ENCODE data around the gene STAG1.
"Not testable (repeated sequence)": the region's sequence is repeated elsewhere in the genome, so short reads cannot be mapped to it uniquely, and the experiment has no call there.

Gene STAG1

DNA sequence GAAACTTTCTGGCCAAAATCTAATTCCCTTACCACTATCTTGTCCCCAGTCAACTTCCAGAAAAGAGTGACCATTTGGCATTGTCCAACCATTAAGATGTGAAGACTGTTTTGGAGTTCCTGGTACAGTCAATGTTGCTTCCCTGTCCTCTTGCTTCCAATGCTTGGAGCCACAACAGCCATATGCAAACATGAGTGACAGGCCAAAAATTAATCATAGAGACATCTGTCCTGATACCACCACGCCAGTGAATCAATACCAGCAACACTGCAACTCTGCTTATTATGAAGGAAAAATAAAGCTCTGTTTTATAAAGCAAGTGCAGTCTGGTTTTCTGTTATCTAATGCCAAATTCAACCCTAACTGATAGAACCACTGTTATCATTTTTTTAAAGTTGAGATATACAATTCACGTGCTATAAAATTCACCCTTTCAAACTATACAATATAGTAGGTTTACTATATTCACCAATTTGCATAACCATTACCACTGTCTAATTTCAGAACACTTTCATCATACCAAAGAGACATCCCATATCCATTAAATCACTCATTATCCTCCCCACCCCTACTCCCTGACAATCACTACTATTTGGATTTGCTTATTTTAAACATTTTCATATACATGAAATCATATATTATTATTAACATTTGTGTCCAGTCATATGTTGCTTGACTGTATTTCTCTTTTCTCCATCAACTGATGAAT, 76.9 kb downstream of the STAG1 start:
- TF ChIP-seq, protein P1, sequence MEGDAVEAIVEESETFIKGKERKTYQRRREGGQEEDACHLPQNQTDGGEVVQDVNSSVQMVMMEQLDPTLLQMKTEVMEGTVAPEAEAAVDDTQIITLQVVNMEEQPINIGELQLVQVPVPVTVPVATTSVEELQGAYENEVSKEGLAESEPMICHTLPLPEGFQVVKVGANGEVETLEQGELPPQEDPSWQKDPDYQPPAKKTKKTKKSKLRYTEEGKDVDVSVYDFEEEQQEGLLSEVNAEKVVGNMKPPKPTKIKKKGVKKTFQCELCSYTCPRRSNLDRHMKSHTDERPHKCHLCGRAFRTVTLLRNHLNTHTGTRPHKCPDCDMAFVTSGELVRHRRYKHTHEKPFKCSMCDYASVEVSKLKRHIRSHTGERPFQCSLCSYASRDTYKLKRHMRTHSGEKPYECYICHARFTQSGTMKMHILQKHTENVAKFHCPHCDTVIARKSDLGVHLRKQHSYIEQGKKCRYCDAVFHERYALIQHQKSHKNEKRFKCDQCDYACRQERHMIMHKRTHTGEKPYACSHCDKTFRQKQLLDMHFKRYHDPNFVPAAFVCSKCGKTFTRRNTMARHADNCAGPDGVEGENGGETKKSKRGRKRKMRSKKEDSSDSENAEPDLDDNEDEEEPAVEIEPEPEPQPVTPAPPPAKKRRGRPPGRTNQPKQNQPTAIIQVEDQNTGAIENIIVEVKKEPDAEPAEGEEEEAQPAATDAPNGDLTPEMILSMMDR (conservative IDR thresholded peaks at IDR 0.05) = no peak
- H3K27ac ChIP-seq = no peak overlapping the region

DNA sequence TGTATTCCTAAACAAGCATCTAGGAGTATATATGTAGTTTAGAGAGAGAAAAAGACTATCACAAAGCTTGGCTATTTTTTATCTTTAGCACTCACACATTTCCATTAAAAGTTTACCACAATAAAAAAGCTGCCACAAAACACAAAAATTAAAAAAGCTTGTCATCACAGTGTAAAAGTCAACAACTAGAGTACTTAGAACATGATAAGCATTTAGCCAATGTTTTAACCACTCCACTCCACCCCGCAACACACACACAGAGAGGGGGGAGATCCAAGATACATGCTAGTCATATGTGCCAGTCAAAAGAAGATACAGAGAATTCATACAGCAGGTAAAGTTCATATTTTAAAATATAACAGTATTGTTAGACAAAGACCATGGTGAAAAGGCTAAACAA, 79.7 kb downstream of the STAG1 start:
- no peak overlapping the region for H3K27ac ChIP-seq
- TF ChIP-seq, protein P1 (conservative IDR thresholded peaks at IDR 0.05) = no peak

DNA sequence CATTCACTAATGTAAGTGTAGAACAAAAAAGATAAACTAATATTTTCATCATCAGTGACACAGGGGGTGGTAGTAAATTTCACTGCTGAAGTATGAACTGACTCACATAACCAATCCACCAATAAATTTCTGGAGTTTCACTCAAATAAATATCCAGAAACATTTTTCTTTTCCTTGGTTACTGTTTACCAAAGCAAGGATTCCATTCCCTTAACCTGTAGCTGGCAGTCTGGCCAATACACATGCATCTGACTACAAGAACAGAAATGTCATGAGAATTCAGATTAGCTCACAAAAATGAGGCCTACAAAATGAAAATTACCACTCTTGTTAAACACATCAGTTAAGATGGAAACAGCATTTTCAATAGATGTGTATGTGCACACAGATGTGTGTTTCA, 80.3 kb downstream of the STAG1 start:
- H3K27ac ChIP-seq = no peak overlapping the region
- TF ChIP-seq, protein P1 (conservative IDR thresholded peaks at IDR 0.05) = no peak

DNA sequence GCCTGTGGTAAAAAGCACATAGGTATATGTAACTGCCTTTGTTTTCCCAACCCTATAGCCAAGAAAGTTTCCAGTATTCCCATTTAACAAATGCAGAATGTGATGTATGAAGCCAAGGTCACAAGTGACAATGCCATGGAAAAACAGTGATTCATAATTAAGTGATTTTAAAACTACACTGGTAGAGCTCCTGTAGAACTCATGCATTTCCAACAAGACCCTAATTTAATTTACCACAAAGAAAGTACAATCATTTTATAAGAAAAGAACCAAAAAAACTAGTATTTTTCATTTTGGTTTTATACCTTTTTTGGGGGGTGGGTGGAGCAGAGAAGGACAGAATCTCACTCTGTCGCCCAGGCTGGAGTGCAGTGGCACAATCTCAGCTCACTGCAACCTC, 82.0 kb downstream of the STAG1 start:
- TF ChIP-seq, protein P1 (conservative IDR thresholded peaks at IDR 0.05) = no peak
- H3K27ac ChIP-seq = no peak overlapping the region

DNA sequence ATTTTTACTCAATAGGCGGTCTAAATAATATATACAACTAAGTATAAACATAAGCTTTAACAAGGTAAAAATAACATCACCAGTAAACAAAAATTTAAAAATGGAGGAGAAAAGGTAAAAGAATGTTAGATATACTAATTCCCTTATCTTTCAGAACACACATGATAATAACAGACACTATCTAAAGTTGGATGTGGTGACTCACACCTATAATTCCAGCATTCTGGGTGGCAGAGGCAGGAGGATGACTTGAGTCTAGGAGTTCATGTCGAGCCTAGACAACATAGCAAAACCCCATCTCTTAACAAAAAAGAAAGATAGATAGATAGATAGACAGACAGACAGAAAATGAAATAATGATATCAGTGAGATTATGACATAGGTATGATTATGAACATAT, 85.1 kb downstream of the STAG1 start:
- H3K27ac ChIP-seq = no peak overlapping the region
- TF ChIP-seq, protein P1 (conservative IDR thresholded peaks at IDR 0.05) = no peak

DNA sequence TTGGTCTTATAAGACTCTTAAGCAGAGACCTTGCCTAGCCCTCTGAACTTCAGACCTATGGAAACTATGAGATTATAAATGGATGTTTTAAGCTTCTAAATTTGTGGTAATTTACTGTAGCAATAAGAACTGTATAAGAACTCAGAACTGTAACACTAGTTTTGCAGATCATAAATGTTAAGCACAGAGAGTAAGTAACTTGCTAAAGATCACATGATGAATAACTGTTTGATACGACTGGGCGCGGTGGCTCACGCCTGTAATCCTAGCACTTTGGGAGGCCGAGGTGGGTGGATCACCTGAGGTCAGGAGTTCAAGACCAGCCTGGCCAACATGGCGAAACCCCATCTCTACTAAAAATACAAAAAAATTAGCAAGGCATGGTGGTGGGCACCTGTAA, 85.9 kb downstream of the STAG1 start:
- H3K27ac ChIP-seq = not testable (repeated sequence)

DNA sequence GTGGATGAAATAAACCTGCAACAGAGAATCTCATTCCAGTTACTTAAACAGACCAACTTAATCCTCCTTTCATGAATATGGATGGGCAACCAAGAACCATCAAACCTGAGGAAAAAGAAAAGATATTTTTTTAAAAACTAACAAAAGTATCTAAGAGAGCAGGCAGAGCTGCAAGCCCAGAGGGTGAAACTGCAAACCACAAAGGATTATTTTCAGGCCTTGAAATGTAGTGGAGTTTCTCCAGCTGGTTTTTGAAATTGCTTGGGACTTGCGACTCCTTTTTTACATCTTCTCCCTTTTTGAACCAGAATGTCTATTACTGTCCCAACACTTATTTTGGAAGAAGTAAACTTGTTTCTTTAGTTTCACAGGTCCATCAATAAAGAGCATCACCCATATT, 87.4 kb downstream of the STAG1 start:
- H3K27ac ChIP-seq = no peak overlapping the region
- TF ChIP-seq, protein P1 (conservative IDR thresholded peaks at IDR 0.05) = no peak

DNA sequence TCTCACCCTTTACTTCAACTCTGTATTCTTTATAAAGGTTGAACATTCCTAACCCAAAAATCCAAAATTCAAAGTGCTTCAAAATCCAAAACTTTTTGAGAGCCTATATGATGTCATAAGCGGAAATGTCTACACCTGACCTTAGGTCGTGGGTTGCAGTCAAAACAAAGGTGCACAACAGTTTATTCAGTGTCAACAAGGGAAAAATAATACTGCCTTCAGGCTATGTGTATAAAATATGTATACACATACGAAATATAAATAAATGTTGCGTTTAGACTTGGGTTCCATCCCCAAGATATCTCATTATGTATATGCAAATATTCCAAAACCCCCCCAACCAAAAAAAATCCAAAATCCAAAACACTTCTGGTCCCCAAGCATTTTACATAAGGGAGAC, 90.9 kb downstream of the STAG1 start:
- no peak overlapping the region for H3K27ac ChIP-seq
- TF ChIP-seq, protein P1 (conservative IDR thresholded peaks at IDR 0.05) = no peak
